Esophagus muscularis mucosa (tissue), 4 donors: ENCODE measurements around the gene CYP51A1. TPM values are rescaled to one million over a fixed set of nuclear protein-coding genes. Genes with fewer than 3 reads are reported as not detected.

Source experiments
- DNase-seq: peaks from one replicate; pipeline ENCODE4 v3.0.0-alpha.2; 2017; ENCODE audit errors: extremely low spot score
- H3K27ac ChIP-seq, 4 donors: fragments of 200-600 bp; sonication (generic); replicated peaks in 1 of 4; 1 replicate in 3 of 4; 2 replicates in 1 of 4; pipeline ENCODE4 v1.5.1; 2016 to 2019; ENCODE audit warnings: mild to moderate bottlenecking in 1 of 4
- H3K27me3 ChIP-seq, 4 donors: fragments of 200-600 bp; sonication (generic); one replicate each; pipeline versions ENCODE4 v1.5.1 to v1.6.0; 2016 to 2019
- H3K36me3 ChIP-seq, 4 donors: fragments of 200-600 bp; sonication (generic); one replicate each; pipeline ENCODE4 v1.5.1; 2016 to 2019
- H3K4me1 ChIP-seq, 4 donors: fragments of 200-600 bp; sonication (generic); one replicate each; pipeline ENCODE4 v1.5.1; 2016 to 2019
- H3K4me3 ChIP-seq, 4 donors: fragments of 200-600 bp; sonication (generic); 1 replicate in 2 of 4; 2 replicates in 2 of 4; pipeline ENCODE4 v1.5.1; 2016 to 2019; ENCODE audit warnings: mild to moderate bottlenecking in 4 of 4, moderate library complexity in 1 of 4
- H3K9me3 ChIP-seq, 4 donors: fragments of 200-600 bp; sonication (generic); 1 replicate in 3 of 4; 2 replicates in 1 of 4; pipeline ENCODE4 v1.5.1; 2016 to 2019
- CTCF ChIP-seq, 3 experiments: fragments of 200-600 bp in 2 of 3; fragments of 450-650 bp in 1 of 3; sonication (generic) in 2 of 3; IDR thresholded peaks; one replicate each; pipeline ENCODE4 v1.5.1; 2017 to 2019; ENCODE audit warnings: antibody characterized with exemption in 3 of 3, mild to moderate bottlenecking in 2 of 3, moderate library complexity in 1 of 3
- EP300 ChIP-seq: sonication (generic); formaldehyde crosslinking; IDR thresholded peaks from one replicate; pipeline ENCODE4 v1.6.1; 2017; ENCODE audit warnings: antibody characterized with exemption
- POLR2A ChIP-seq: fragments of 450-650 bp; IDR thresholded peaks from one replicate; pipeline ENCODE4 v1.6.1; 2017; ENCODE audit warnings: antibody characterized with exemption, moderate library complexity, mild to moderate bottlenecking, low read depth
- POLR2AphosphoS5 ChIP-seq, 2 donors: sonication (generic); formaldehyde crosslinking; IDR thresholded peaks; one replicate each; pipeline ENCODE4 v1.6.1; 2017; ENCODE audit warnings: antibody characterized with exemption in 2 of 2
- WGBS: methylation state at CpG from one replicate; pipeline ENCODE4 v1.1.5; 2018; 5-methylcytosine and 5-hydroxymethylcytosine counted together
- intact Hi-C: fragments of 100-400 bp; cut with DNase I; formaldehyde crosslinking; loops from one replicate; pipeline ENCODE4 v1.15.1; 2023
- total RNA-seq, 4 donors: library from RNA; depleted of rRNA; stranded (reverse); fragments of >200 nt; gene quantifications; one replicate each; pipeline versions ENCODE4 v1.1.0 to v1.2.1, GENCODE V29; 2016

The CYP51A1 gene
- total RNA-seq, 4 donors from 2014 or later, result 21.7 to 32.8 (median 27.3) TPM

GRCh38 chr7:92131093-92131492 is 3.2 kb downstream of the CYP51A1 start:
- H3K9me3 ChIP-seq, result no peaks in the 10 kb centered on the region
- H3K27ac ChIP-seq, result no peak overlapping the region
- DNase-seq, result no peak
- peaks cover 5 to 28% (median 25%) of the 10 kb centered on the region in 4 donors for H3K4me1 ChIP-seq
- WGBS, result 87% methylated on average over 5 of the region's 5 CpGs
- no peak overlapping the region for H3K4me3 ChIP-seq
- intact Hi-C loops, result loop anchor here (5.0 to 10.0 kb wide), 2 partner anchors 189 to 314 kb away; partner anchors contain the start of genes AKAP9 and GATAD1
- H3K36me3 ChIP-seq, result peaks cover 0 to 47% (median 32%) of the 10 kb centered on the region in 4 donors
- H3K27me3 ChIP-seq, result no peaks in the 10 kb centered on the region
- TF ChIP-seq CTCF (IDR thresholded peaks at IDR 0.05) (no peak), POLR2AphosphoS5 (IDR thresholded peaks at IDR 0.05) (no peak), EP300 (no peak), POLR2A (no peak)

- Histone ChIP-seq H3K27ac (no peak overlapping the region), H3K36me3 (peaks cover 19 to 70% (median 54%) of the 10 kb centered on the region in 4 donors), H3K27me3 (no peaks in the 10 kb centered on the region), H3K4me1 (peaks cover 0 to 5% (median 0%) of the 10 kb centered on the region in 4 donors), H3K9me3 (no peaks in the 10 kb centered on the region), H3K4me3 (no peak overlapping the region)
- TF ChIP-seq EP300 (no peak), POLR2AphosphoS5 (IDR thresholded peaks at IDR 0.05) (no peak), POLR2A (no peak), CTCF (IDR thresholded peaks at IDR 0.05) (no peak)
- no peak for DNase-seq
- intact Hi-C loops, result no loop called here
These were observed 12.6 kb downstream of the CYP51A1 start for GRCh38 chr7:92121681-92122080.

- 80% methylated on average over 1 of the region's 1 CpG for WGBS
- peaks cover 0 to 5% (median 0%) of the 10 kb centered on the region in 4 donors for H3K4me1 ChIP-seq
- no peak for TF ChIP-seq POLR2AphosphoS5 (IDR thresholded peaks at IDR 0.05)
- TF ChIP-seq CTCF (IDR thresholded peaks at IDR 0.05), result no peak
- TF ChIP-seq EP300, result no peak
- TF ChIP-seq POLR2A, result no peak
- no peak for DNase-seq
- intact Hi-C loops, result no loop called here
- H3K9me3 ChIP-seq, result no peaks in the 10 kb centered on the region
- no peaks in the 10 kb centered on the region for H3K27me3 ChIP-seq
- no peak overlapping the region for H3K27ac ChIP-seq
- H3K36me3 ChIP-seq, result peaks cover 19 to 69% (median 46%) of the 10 kb centered on the region in 4 donors
- no peak overlapping the region for H3K4me3 ChIP-seq
These were observed 15.0 kb downstream of the CYP51A1 start for GRCh38 chr7:92119213-92119759.

GRCh38 chr7:92116949-92117348 is 17.3 kb downstream of the CYP51A1 start:
- Histone ChIP-seq H3K36me3 (peaks cover 4 to 55% (median 26%) of the 10 kb centered on the region in 4 donors), H3K9me3 (no peaks in the 10 kb centered on the region), H3K27me3 (no peaks in the 10 kb centered on the region), H3K27ac (no peak overlapping the region), H3K4me3 (no peak overlapping the region), H3K4me1 (peaks cover 0 to 5% (median 0%) of the 10 kb centered on the region in 4 donors)
- 94% methylated on average over 3 of the region's 3 CpGs for WGBS
- DNase-seq, result no peak
- no peak for TF ChIP-seq CTCF (IDR thresholded peaks at IDR 0.05)
- TF ChIP-seq EP300, result no peak
- TF ChIP-seq POLR2AphosphoS5 (IDR thresholded peaks at IDR 0.05), result no peak
- TF ChIP-seq POLR2A, result no peak
- intact Hi-C loops, result no loop called here

GRCh38 chr7:92115821-92116220 is 18.5 kb downstream of the CYP51A1 start:
- Histone ChIP-seq H3K4me1 (peaks cover 0 to 5% (median 0%) of the 10 kb centered on the region in 4 donors), H3K27ac (no peak overlapping the region)
- WGBS, result 93% methylated on average over 5 of the region's 5 CpGs

More at GRCh38 chr7:92115821-92116220, 18.5 kb downstream of the CYP51A1 start:
- Histone ChIP-seq H3K36me3 (peaks cover 4 to 60% (median 24%) of the 10 kb centered on the region in 4 donors), H3K9me3 (no peaks in the 10 kb centered on the region), H3K27me3 (no peaks in the 10 kb centered on the region), H3K4me3 (no peak overlapping the region)
- intact Hi-C loops, result no loop called here
- no peak for DNase-seq
- TF ChIP-seq CTCF (IDR thresholded peaks at IDR 0.05) (no peak), POLR2AphosphoS5 (IDR thresholded peaks at IDR 0.05) (no peak), EP300 (no peak), POLR2A (no peak)
